Keratinocyte (primary cell): Measurements from ENCODE around the gene MREG. TPM values are rescaled to one million over a fixed set of nuclear protein-coding genes. Genes with fewer than 3 reads are reported as not detected.

Source experiments
- DNase-seq: peaks from one replicate; pipeline ENCODE4 v3.0.0-alpha.2; 2011; ENCODE audit warnings: low read depth, missing footprints, low spot score
- FAIRE-seq: peaks from 2 replicates; lab custom pipeline; 2011; peaks lifted over from hg19 to GRCh38; lab: Jason Lieb, UNC
- H2AFZ ChIP-seq: 2 replicates; pipeline ENCODE4 v1.6.0; 2012; ENCODE audit warnings: low read length, control low read depth, inconsistent platforms; ENCODE audit not compliant: control insufficient read depth
- H3K27ac ChIP-seq: 2 replicates; pipeline ENCODE4 v1.5.1; 2011; ENCODE audit warnings: low read length; ENCODE audit not compliant: control insufficient read depth, insufficient read depth
- H3K27me3 ChIP-seq: 3 replicates; pipeline ENCODE4 v1.6.0; 2011; ENCODE audit warnings: low read length; ENCODE audit not compliant: control insufficient read depth, insufficient read depth; ENCODE audit errors: extremely low read depth
- H3K36me3 ChIP-seq, 2 experiments: 2 replicates in 1 of 2; 3 replicates in 1 of 2; pipeline ENCODE4 v1.5.1; 2011; ENCODE audit warnings: low read length in 2 of 2, mild to moderate bottlenecking in 1 of 2; ENCODE audit not compliant: control insufficient read depth in 2 of 2, insufficient read depth in 2 of 2; ENCODE audit errors: extremely low read depth in 1 of 2
- H3K4me1 ChIP-seq: 3 replicates; pipeline ENCODE4 v1.5.1; 2011; ENCODE audit warnings: low read length; ENCODE audit not compliant: control insufficient read depth, insufficient read depth; ENCODE audit errors: extremely low read depth
- H3K4me2 ChIP-seq: 3 replicates; pipeline ENCODE4 v1.6.0; 2011; ENCODE audit warnings: low read depth, low read length; ENCODE audit not compliant: control insufficient read depth, insufficient read depth; ENCODE audit errors: extremely low read depth
- H3K4me3 ChIP-seq, 3 experiments: fragments of 200-600 bp in 1 of 3; sonication (generic) in 1 of 3; 2 replicates in 2 of 3; 3 replicates in 1 of 3; pipeline ENCODE4 v1.5.1; 2011 to 2016; ENCODE audit warnings: low read length in 3 of 3, mild to moderate bottlenecking in 3 of 3, control low read depth in 2 of 3, inconsistent platforms in 1 of 3, low read depth in 1 of 3, mixed read lengths in 1 of 3, mixed run types in 1 of 3, moderate library complexity in 1 of 3; ENCODE audit not compliant: control insufficient read depth in 2 of 3, insufficient read depth in 2 of 3; ENCODE audit errors: extremely low read depth in 1 of 3
- H3K79me2 ChIP-seq: 2 replicates; pipeline ENCODE4 v1.6.0; 2012; ENCODE audit warnings: low read length; ENCODE audit not compliant: control insufficient read depth, insufficient read depth
- H3K9ac ChIP-seq: 3 replicates; pipeline ENCODE4 v1.6.0; 2011; ENCODE audit warnings: low read length; ENCODE audit not compliant: control insufficient read depth, insufficient read depth; ENCODE audit errors: extremely low read depth
- H3K9me1 ChIP-seq: 3 replicates; pipeline ENCODE4 v1.6.0; 2011; ENCODE audit warnings: low read length; ENCODE audit not compliant: control insufficient read depth, insufficient read depth; ENCODE audit errors: extremely low read depth
- H3K9me3 ChIP-seq: 2 replicates; pipeline ENCODE4 v1.5.1; 2012; ENCODE audit warnings: low read depth, low read length; ENCODE audit not compliant: control insufficient read depth
- H4K20me1 ChIP-seq: 3 replicates; pipeline ENCODE4 v1.6.0; 2011; ENCODE audit warnings: low read length; ENCODE audit not compliant: control insufficient read depth, insufficient read depth; ENCODE audit errors: extremely low read depth
- CTCF ChIP-seq, 3 experiments: IDR thresholded peaks in 1 of 3; conservative IDR thresholded peaks in 1 of 3; optimal IDR thresholded peaks in 1 of 3; 2 replicates in 2 of 3; 3 replicates in 1 of 3; pipeline versions ENCODE3 to v1.5.1; 2011; ENCODE audit warnings: low read length in 3 of 3, mild to moderate bottlenecking in 3 of 3, moderate library complexity in 2 of 3, control low read depth in 1 of 3, inconsistent platforms in 1 of 3; ENCODE audit not compliant: insufficient read depth in 2 of 3; ENCODE audit errors: extremely low read depth in 1 of 3
- EZH2 ChIP-seq: IDR thresholded peaks from one replicate; pipeline ENCODE4 v1.6.1; 2012; ENCODE audit warnings: inconsistent platforms, mild to moderate bottlenecking, low read length, moderate library complexity
- dilution Hi-C: fragments of 300-500 bp; cut with MboI; formaldehyde crosslinking; loops from one replicate; pipeline ENCODE4 v1.7.0; 2020; ENCODE audit warnings: low sequenced_read_pairs; ENCODE audit not compliant: extremely low pct_ligation_motif_present
- polyA plus RNA-seq, 5 experiments: library from polyadenylated mRNA; depleted of rRNA in 3 of 5; stranded (reverse) in 3 of 5; stranded (forward) in 1 of 5; unstranded in 1 of 5; fragments of >200 nt; gene quantifications; 1 replicate in 1 of 5; 2 replicates in 3 of 5; 3 replicates in 1 of 5; pipeline versions ENCODE4 v1.2.1 to v1.2.3, GENCODE V29; 2011 to 2012; ENCODE audit warnings: missing spikeins in 2 of 5, low read depth in 1 of 5, low replicate concordance in 1 of 5

MREG gene
- polyA plus RNA-seq, 1 donor (not counting 4 experiments of a cell fraction or from before 2014, with no cell fraction given), result 32.9 TPM

GRCh38 chr2:216033403-216033802 is 20.1 kb upstream of the MREG start:
- Histone ChIP-seq H3K27ac (no peak overlapping the region), H3K9me3 (no peaks in the 10 kb centered on the region), H3K4me3 (no peak overlapping the region), H3K9me1 (no peaks in the 10 kb centered on the region), H3K4me1 (peaks cover 9% of the 10 kb centered on the region), H3K79me2 (no peaks in the 10 kb centered on the region), H3K27me3 (no peaks in the 10 kb centered on the region), H4K20me1 (no peaks in the 10 kb centered on the region), H2AFZ (no peak overlapping the region), H3K4me2 (no peak overlapping the region), H3K9ac (no peak overlapping the region), H3K36me3 (no peaks in the 10 kb centered on the region)
- DNase-seq (no peak), FAIRE-seq (no peak)
- TF ChIP-seq CTCF (optimal IDR thresholded peaks at IDR 0.05 in 1 of 3, IDR thresholded peaks at IDR 0.05 in 1 of 3, conservative IDR thresholded peaks at IDR 0.05 in 1 of 3; ENCODE audit: extremely low read depth in 1 of 3, insufficient read depth in 2 of 3, low read length in 3 of 3), result no peak
- TF ChIP-seq EZH2, result no peak
- dilution Hi-C loops, result no loop called here

- Histone ChIP-seq H3K27me3 (no peaks in the 10 kb centered on the region), H3K9ac (no peak overlapping the region), H3K36me3 (no peaks in the 10 kb centered on the region), H3K27ac (no peak overlapping the region), H2AFZ (no peak overlapping the region), H3K4me2 (peak overlapping the region; percentile 4), H3K4me3 (no peak overlapping the region), H3K4me1 (peaks cover 9% of the 10 kb centered on the region), H3K9me1 (no peaks in the 10 kb centered on the region), H3K79me2 (no peaks in the 10 kb centered on the region), H3K9me3 (no peaks in the 10 kb centered on the region), H4K20me1 (no peaks in the 10 kb centered on the region)
- DNase-seq (no peak), FAIRE-seq (no peak)
- dilution Hi-C loops, result no loop called here
- no peak for TF ChIP-seq EZH2
- no peak for TF ChIP-seq CTCF (optimal IDR thresholded peaks at IDR 0.05 in 1 of 3, IDR thresholded peaks at IDR 0.05 in 1 of 3, conservative IDR thresholded peaks at IDR 0.05 in 1 of 3; ENCODE audit: extremely low read depth in 1 of 3, insufficient read depth in 2 of 3, low read length in 3 of 3)
These were observed 18.8 kb upstream of the MREG start for GRCh38 chr2:216031960-216032689.
